ENCODE data around the gene ATP2B2. TPM values are rescaled to one million over a fixed set of nuclear protein-coding genes. Genes with fewer than 3 reads are reported as not detected.

Gene ATP2B2
- total RNA-seq, 1 donor from 2014 or later = not detected

- no peak overlapping the region for H3K4me3 Mint-ChIP-seq
- DNase-seq (ENCODE audit: low spot score in 2 of 2, unreplicated experiment in 2 of 2) = no peak
- TF ChIP-seq, protein P1, sequence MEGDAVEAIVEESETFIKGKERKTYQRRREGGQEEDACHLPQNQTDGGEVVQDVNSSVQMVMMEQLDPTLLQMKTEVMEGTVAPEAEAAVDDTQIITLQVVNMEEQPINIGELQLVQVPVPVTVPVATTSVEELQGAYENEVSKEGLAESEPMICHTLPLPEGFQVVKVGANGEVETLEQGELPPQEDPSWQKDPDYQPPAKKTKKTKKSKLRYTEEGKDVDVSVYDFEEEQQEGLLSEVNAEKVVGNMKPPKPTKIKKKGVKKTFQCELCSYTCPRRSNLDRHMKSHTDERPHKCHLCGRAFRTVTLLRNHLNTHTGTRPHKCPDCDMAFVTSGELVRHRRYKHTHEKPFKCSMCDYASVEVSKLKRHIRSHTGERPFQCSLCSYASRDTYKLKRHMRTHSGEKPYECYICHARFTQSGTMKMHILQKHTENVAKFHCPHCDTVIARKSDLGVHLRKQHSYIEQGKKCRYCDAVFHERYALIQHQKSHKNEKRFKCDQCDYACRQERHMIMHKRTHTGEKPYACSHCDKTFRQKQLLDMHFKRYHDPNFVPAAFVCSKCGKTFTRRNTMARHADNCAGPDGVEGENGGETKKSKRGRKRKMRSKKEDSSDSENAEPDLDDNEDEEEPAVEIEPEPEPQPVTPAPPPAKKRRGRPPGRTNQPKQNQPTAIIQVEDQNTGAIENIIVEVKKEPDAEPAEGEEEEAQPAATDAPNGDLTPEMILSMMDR (IDR thresholded peaks at IDR 0.05; ENCODE audit: unreplicated experiment) = no peak
- H3K9me3 Mint-ChIP-seq = no peaks in the 10 kb centered on the region
- H3K36me3 Mint-ChIP-seq = peaks cover 20% of the 10 kb centered on the region
- H3K4me1 Mint-ChIP-seq = peaks cover 11% of the 10 kb centered on the region
- H3K27me3 Mint-ChIP-seq (ENCODE audit: low read depth) = no peaks in the 10 kb centered on the region
- H3K27ac Mint-ChIP-seq = no peak overlapping the region
Measured at GRCh38 chr3:10315101-10315500, 190.3 kb downstream of the ATP2B2 start.

- H3K4me1 Mint-ChIP-seq = peaks cover 2% of the 10 kb centered on the region
- H3K36me3 Mint-ChIP-seq = peaks cover 30% of the 10 kb centered on the region
- H3K27me3 Mint-ChIP-seq (ENCODE audit: low read depth) = no peaks in the 10 kb centered on the region
- H3K27ac Mint-ChIP-seq = no peak overlapping the region
- no peak overlapping the region for H3K4me3 Mint-ChIP-seq
- no peaks in the 10 kb centered on the region for H3K9me3 Mint-ChIP-seq
- no peak for DNase-seq (ENCODE audit: low spot score in 2 of 2, unreplicated experiment in 2 of 2)
- TF ChIP-seq, protein P1 (IDR thresholded peaks at IDR 0.05; ENCODE audit: unreplicated experiment) = no peak
Measured at GRCh38 chr3:10312861-10313260, 192.5 kb downstream of the ATP2B2 start.

- no peak for DNase-seq (ENCODE audit: low spot score in 2 of 2, unreplicated experiment in 2 of 2)
- H3K27ac Mint-ChIP-seq = no peak overlapping the region
- H3K4me1 Mint-ChIP-seq = peaks cover 2% of the 10 kb centered on the region
- no peak overlapping the region for H3K4me3 Mint-ChIP-seq
- no peaks in the 10 kb centered on the region for H3K27me3 Mint-ChIP-seq (ENCODE audit: low read depth)
- H3K9me3 Mint-ChIP-seq = no peaks in the 10 kb centered on the region
- peaks cover 34% of the 10 kb centered on the region for H3K36me3 Mint-ChIP-seq
- TF ChIP-seq, protein P1 (IDR thresholded peaks at IDR 0.05; ENCODE audit: unreplicated experiment) = no peak
Measured at GRCh38 chr3:10312391-10312790, 193.0 kb downstream of the ATP2B2 start.

DNA sequence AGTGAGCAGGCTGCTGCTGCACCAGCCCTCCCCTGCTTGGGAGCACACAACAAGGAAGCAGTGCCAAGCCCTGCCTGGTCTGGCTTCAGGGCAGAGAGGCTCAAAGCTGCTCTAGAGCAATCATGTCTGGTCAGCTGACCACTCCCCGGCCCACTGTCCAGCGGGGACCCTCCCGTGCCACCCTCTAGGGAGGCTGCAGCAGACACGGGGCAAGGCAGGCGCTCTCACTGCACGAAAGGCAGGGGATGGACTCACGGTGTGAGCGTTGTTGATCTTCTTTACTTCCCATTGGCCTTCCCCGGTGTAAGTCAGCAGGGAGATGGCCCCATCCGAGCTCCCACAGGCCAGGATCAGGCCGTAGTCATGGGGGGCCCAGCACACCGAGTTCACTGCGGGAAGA lies 193.7 kb downstream of the ATP2B2 start:
- no peaks in the 10 kb centered on the region for H3K27me3 Mint-ChIP-seq (ENCODE audit: low read depth)
- TF ChIP-seq, protein P1 (IDR thresholded peaks at IDR 0.05; ENCODE audit: unreplicated experiment) = no peak
- no peaks in the 10 kb centered on the region for H3K9me3 Mint-ChIP-seq
- peaks cover 34% of the 10 kb centered on the region for H3K36me3 Mint-ChIP-seq
- peaks cover 2% of the 10 kb centered on the region for H3K4me1 Mint-ChIP-seq
- H3K27ac Mint-ChIP-seq = no peak overlapping the region
- no peak overlapping the region for H3K4me3 Mint-ChIP-seq
- DNase-seq (ENCODE audit: low spot score in 2 of 2, unreplicated experiment in 2 of 2) = no peak

DNA sequence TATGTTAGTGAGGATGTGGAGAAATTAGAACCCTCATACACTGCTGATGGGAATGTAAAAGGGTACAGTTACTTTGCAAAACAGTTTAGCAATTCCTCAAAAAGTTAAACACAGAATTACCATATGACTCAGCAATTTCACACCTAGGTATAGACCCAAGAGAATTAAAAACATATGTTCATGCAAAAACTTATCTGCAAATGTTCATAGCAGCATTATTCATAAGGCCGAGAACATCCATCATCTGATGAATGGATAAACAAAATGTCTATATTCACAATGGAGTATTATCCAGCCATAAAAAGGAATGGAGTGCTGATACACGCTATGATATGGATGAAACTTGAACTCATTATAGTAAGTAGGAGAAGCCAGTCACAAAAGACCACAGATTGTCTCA lies 194.8 kb downstream of the ATP2B2 start:
- Mint-ChIP-seq H3K9me3 (no peaks in the 10 kb centered on the region), H3K4me1 (peaks cover 2% of the 10 kb centered on the region), H3K4me3 (no peak overlapping the region), H3K27ac (no peak overlapping the region), H3K27me3 (ENCODE audit: low read depth) (no peaks in the 10 kb centered on the region), H3K36me3 (peaks cover 39% of the 10 kb centered on the region)
- no peak for DNase-seq (ENCODE audit: low spot score in 2 of 2, unreplicated experiment in 2 of 2)
- TF ChIP-seq, protein P1 (IDR thresholded peaks at IDR 0.05; ENCODE audit: unreplicated experiment) = no peak

- H3K4me1 Mint-ChIP-seq = peaks cover 2% of the 10 kb centered on the region
- peak overlapping the region; percentile 31 for H3K27ac Mint-ChIP-seq
- TF ChIP-seq, protein P1 (IDR thresholded peaks at IDR 0.05; ENCODE audit: unreplicated experiment) = no peak
- no peaks in the 10 kb centered on the region for H3K27me3 Mint-ChIP-seq (ENCODE audit: low read depth)
- H3K36me3 Mint-ChIP-seq = peaks cover 39% of the 10 kb centered on the region
- no peak for DNase-seq (ENCODE audit: low spot score in 2 of 2, unreplicated experiment in 2 of 2)
- H3K9me3 Mint-ChIP-seq = no peaks in the 10 kb centered on the region
- no peak overlapping the region for H3K4me3 Mint-ChIP-seq
Measured at GRCh38 chr3:10309736-10310135, 195.7 kb downstream of the ATP2B2 start.
